Activated CD8-positive, alpha-beta memory T cell treated with anti-CD3 and anti-CD28 coated beads for 4 hours (primary cell): Measurements from ENCODE around the gene AFF1.

Source experiments
- DNase-seq, 2 donors: peaks; one replicate each; pipeline ENCODE4 v3.0.0-alpha.2; 2020; ENCODE audit warnings: low read depth in 2 of 2

The AFF1 gene

GRCh38 chr4:86950831-86951525, 16.2 kb downstream of the AFF1 start:
- no peak for DNase-seq

GRCh38 chr4:86955888-86956451, 21.2 kb downstream of the AFF1 start:
- no peak for DNase-seq

GRCh38 chr4:86957215-86957614, 22.4 kb downstream of the AFF1 start:
- DNase-seq = no peak

- DNase-seq = no peak
These were observed 25.0 kb downstream of the AFF1 start for GRCh38 chr4:86959588-86960500.

- DNase-seq = no peak
These were observed 25.7 kb downstream of the AFF1 start for GRCh38 chr4:86960557-86960961.

GRCh38 chr4:86961116-86961515, 26.3 kb downstream of the AFF1 start:
- no peak for DNase-seq

- no peak for DNase-seq
These were observed 26.9 kb downstream of the AFF1 start for GRCh38 chr4:86961605-86962295.

- no peak for DNase-seq
These were observed 28.9 kb downstream of the AFF1 start for GRCh38 chr4:86963697-86964096.

- no peak for DNase-seq
These were observed 30.5 kb downstream of the AFF1 start for GRCh38 chr4:86965019-86965976.

GRCh38 chr4:86967073-86967472, 32.3 kb downstream of the AFF1 start:
- DNase-seq = no peak

GRCh38 chr4:86967798-86968197, 33.0 kb downstream of the AFF1 start:
- no peak for DNase-seq

GRCh38 chr4:86968547-86968946, 33.7 kb downstream of the AFF1 start:
- DNase-seq = no peak

GRCh38 chr4:86970447-86971354, 35.9 kb downstream of the AFF1 start:
- DNase-seq = no peak

GRCh38 chr4:86971355-86971683, 36.5 kb downstream of the AFF1 start:
- DNase-seq = no peak

- no peak for DNase-seq
These were observed 38.2 kb downstream of the AFF1 start for GRCh38 chr4:86972997-86973396.

GRCh38 chr4:86973668-86974067, 38.9 kb downstream of the AFF1 start:
- DNase-seq = no peak

- no peak for DNase-seq
These were observed 39.8 kb downstream of the AFF1 start for GRCh38 chr4:86974551-86974994.

GRCh38 chr4:86975927-86976326, 41.1 kb downstream of the AFF1 start:
- no peak for DNase-seq

GRCh38 chr4:86976801-86977485, 42.1 kb downstream of the AFF1 start:
- DNase-seq = no peak
